Liver (tissue), 9 donors: ENCODE results near the gene GRIP2. TPM values are rescaled to one million over a fixed set of nuclear protein-coding genes. Genes with fewer than 3 reads are reported as not detected.

ENCODE experiments used
- DNase-seq: peaks from one replicate; pipeline ENCODE4 v3.0.0-alpha.2; 2017; ENCODE audit warnings: low spot score
- H3K27ac ChIP-seq, 2 donors: one replicate each; pipeline ENCODE4 v1.7.0; 2013; ENCODE audit warnings: inconsistent platforms in 2 of 2, low read length in 2 of 2, control low read depth in 1 of 2, low read depth in 1 of 2, mild to moderate bottlenecking in 1 of 2
- H3K27me3 ChIP-seq, 4 donors: one replicate each; pipeline versions ENCODE4 v1.6.1 to v1.7.0; 2013; ENCODE audit warnings: low read length in 3 of 4, inconsistent platforms in 1 of 4, mild to moderate bottlenecking in 1 of 4, moderate library complexity in 1 of 4; ENCODE audit not compliant: control insufficient read depth in 4 of 4, insufficient read depth in 4 of 4
- H3K36me3 ChIP-seq, 4 donors: one replicate each; pipeline versions ENCODE4 v1.6.1 to v1.7.0; 2013; ENCODE audit warnings: low read length in 3 of 4, mild to moderate bottlenecking in 3 of 4, low read depth in 1 of 4, moderate library complexity in 1 of 4; ENCODE audit not compliant: control insufficient read depth in 4 of 4, insufficient read depth in 3 of 4
- H3K4me1 ChIP-seq, 4 donors: one replicate each; pipeline versions ENCODE4 v1.6.1 to v1.7.0; 2013; ENCODE audit warnings: low read length in 3 of 4, mild to moderate bottlenecking in 3 of 4, moderate library complexity in 1 of 4; ENCODE audit not compliant: control insufficient read depth in 4 of 4, insufficient read depth in 4 of 4
- H3K4me3 ChIP-seq, 3 donors: one replicate each; pipeline versions ENCODE4 v1.6.1 to v1.7.0; 2013; ENCODE audit warnings: low read length in 3 of 3, control low read depth in 1 of 3, low read depth in 1 of 3, mild to moderate bottlenecking in 1 of 3
- H3K9ac ChIP-seq, 2 donors: one replicate each; pipeline ENCODE4 v1.7.0; 2013; ENCODE audit warnings: low read length in 2 of 2, mild to moderate bottlenecking in 2 of 2, moderate library complexity in 2 of 2, control low read depth in 1 of 2, low read depth in 1 of 2
- H3K9me3 ChIP-seq, 4 donors: one replicate each; pipeline versions ENCODE4 v1.6.1 to v1.7.0; 2013; ENCODE audit warnings: low read length in 3 of 4; ENCODE audit not compliant: control insufficient read depth in 4 of 4
- EGR1 ChIP-seq, 2 donors: IDR thresholded peaks; 2 replicates each; pipeline ENCODE4 v1.6.1; 2016 to 2018; ENCODE audit warnings: antibody characterized with exemption in 2 of 2, low read depth in 2 of 2
- FOXA1 ChIP-seq: IDR thresholded peaks from 2 replicates; pipeline ENCODE4 v1.6.1; 2016; ENCODE audit warnings: antibody characterized with exemption
- FOXA2 ChIP-seq: IDR thresholded peaks from 2 replicates; pipeline ENCODE4 v1.6.1; 2016; ENCODE audit warnings: antibody characterized with exemption
- GABPA ChIP-seq, 2 donors: IDR thresholded peaks in 1 of 2; conservative IDR thresholded peaks in 1 of 2; 2 replicates each; pipeline ENCODE4 v1.6.1; 2016; ENCODE audit warnings: antibody characterized with exemption in 2 of 2, mild to moderate bottlenecking in 1 of 2, moderate library complexity in 1 of 2
- HNF4A ChIP-seq, 2 donors: conservative IDR thresholded peaks; 2 replicates each; pipeline ENCODE4 v1.6.1; 2016; ENCODE audit warnings: antibody characterized with exemption in 2 of 2, mild to moderate bottlenecking in 2 of 2
- HNF4G ChIP-seq: IDR thresholded peaks from 2 replicates; pipeline ENCODE4 v1.6.1; 2016; ENCODE audit warnings: antibody characterized with exemption
- NR2F2 ChIP-seq: IDR thresholded peaks from 2 replicates; pipeline ENCODE4 v1.6.1; 2016; ENCODE audit warnings: antibody characterized with exemption
- RAD21 ChIP-seq, 2 donors: IDR thresholded peaks; 2 replicates each; pipeline ENCODE4 v1.6.1; 2016; ENCODE audit warnings: antibody characterized with exemption in 2 of 2, mild to moderate bottlenecking in 2 of 2
- RXRA ChIP-seq, 2 donors: IDR thresholded peaks; 2 replicates each; pipeline ENCODE4 v1.6.1; 2017 to 2018; ENCODE audit warnings: antibody characterized with exemption in 2 of 2, mild to moderate bottlenecking in 1 of 2
- SP1 ChIP-seq: IDR thresholded peaks from 2 replicates; pipeline ENCODE4 v1.6.1; 2018; ENCODE audit warnings: antibody characterized with exemption, mild to moderate bottlenecking
- TAF1 ChIP-seq: conservative IDR thresholded peaks from 2 replicates; pipeline ENCODE4 v1.6.1; 2016; ENCODE audit warnings: antibody characterized with exemption, mild to moderate bottlenecking
- YY1 ChIP-seq: IDR thresholded peaks from 2 replicates; pipeline ENCODE4 v1.6.1; 2016; ENCODE audit warnings: antibody characterized with exemption, mild to moderate bottlenecking
- whole genome bisulfite sequencing: extraction: QIAGEN DNeasy Blood & Tissue Kit; methylation state at CpG from one replicate; pipeline ENCODE4 v1.1.7; 2013; 5-methylcytosine and 5-hydroxymethylcytosine counted together
- polyA plus RNA-seq, 2 donors: library from polyadenylated mRNA; stranded (reverse) in 1 of 2; unstranded in 1 of 2; fragments of 200-250 nt in 1 of 2; fragments of >200 nt in 1 of 2; fragmentation: Nextera tagmentation in 1 of 2; extraction: Ambion mirVana in 1 of 2; gene quantifications; one replicate each; pipeline versions ENCODE4 v1.2.1 to v1.2.3, GENCODE V29; 2013 to 2015
- total RNA-seq, 2 donors: library from RNA; depleted of rRNA; stranded (reverse); fragments of >200 nt; gene quantifications; one replicate each; pipeline ENCODE4 v1.2.3, GENCODE V29; 2014
- TF ChIP-seq, protein P1 (sequence below): fragments of 150-350 bp; IDR thresholded peaks from 2 replicates; pipeline ENCODE4 v1.5.1; 2017; ENCODE audit warnings: improper control_type of control experiment, low read depth, low read length; ENCODE audit not compliant: missing input control
- TF ChIP-seq, protein P2 (sequence below): IDR thresholded peaks from 2 replicates; pipeline ENCODE4 v1.6.1; 2016; ENCODE audit warnings: antibody characterized with exemption
- TF ChIP-seq, protein P3 (sequence below): IDR thresholded peaks from 2 replicates; pipeline ENCODE4 v1.6.1; 2016; ENCODE audit warnings: antibody characterized with exemption
- TF ChIP-seq, protein P4 (sequence below): IDR thresholded peaks from 2 replicates; pipeline ENCODE4 v1.6.1; 2016; ENCODE audit warnings: antibody characterized with exemption
- TF ChIP-seq, protein P5 (sequence below): IDR thresholded peaks from 2 replicates; pipeline ENCODE4 v1.6.1; 2016; ENCODE audit warnings: antibody characterized with exemption, mild to moderate bottlenecking
- donor health status: healthy.
- donor health status: healthy.
- donor health status: healthy.
- donor health status: healthy.
- donor health status: healthy.

Gene GRIP2
- total and polyA plus RNA-seq, 4 donors = 0.05 to 0.33 (median 0.09) TPM; not detected in 1

DNA sequence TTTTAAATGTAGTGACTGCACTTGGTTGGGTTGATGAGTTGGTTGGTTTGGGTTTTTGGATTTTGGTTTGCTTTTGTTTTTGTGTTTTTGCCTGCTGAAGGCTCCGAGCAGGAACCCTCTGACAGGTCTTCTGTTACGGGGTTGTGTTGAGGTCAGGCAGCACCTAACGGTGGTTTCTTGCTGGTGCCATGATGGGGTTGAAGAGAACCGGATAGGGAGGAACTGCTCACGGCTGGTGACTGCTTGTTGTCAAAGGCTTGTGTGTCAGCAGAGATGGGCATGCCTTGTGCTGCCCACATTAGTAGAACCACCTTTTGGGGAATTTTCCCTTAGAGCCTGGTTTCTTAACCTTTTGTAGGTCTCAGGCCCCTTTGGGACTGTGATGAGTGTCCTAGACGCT, 95.8 kb downstream of the GRIP2 start:
- H3K4me1 ChIP-seq = peaks cover 0 to 2% (median under 1%) of the 10 kb centered on the region in 4 donors
- WGBS = 97% methylated on average over 6 of the region's 6 CpGs
- H3K9me3 ChIP-seq = no peaks in the 10 kb centered on the region
- H3K4me3 ChIP-seq = no peak overlapping the region
- H3K9ac ChIP-seq = no peak overlapping the region
- no peaks in the 10 kb centered on the region for H3K27me3 ChIP-seq
- DNase-seq = no peak
- peaks cover 0 to 5% (median 0%) of the 10 kb centered on the region in 4 donors for H3K36me3 ChIP-seq
- TF ChIP-seq FOXA2 (no peak), NR2F2 (no peak), YY1 (no peak), FOXA1 (no peak), HNF4G (no peak), GABPA (IDR thresholded peaks at IDR 0.05 in 1 of 2, conservative IDR thresholded peaks at IDR 0.05 in 1 of 2) (no peak), SP1 (no peak)
- TF ChIP-seq, protein P1, sequence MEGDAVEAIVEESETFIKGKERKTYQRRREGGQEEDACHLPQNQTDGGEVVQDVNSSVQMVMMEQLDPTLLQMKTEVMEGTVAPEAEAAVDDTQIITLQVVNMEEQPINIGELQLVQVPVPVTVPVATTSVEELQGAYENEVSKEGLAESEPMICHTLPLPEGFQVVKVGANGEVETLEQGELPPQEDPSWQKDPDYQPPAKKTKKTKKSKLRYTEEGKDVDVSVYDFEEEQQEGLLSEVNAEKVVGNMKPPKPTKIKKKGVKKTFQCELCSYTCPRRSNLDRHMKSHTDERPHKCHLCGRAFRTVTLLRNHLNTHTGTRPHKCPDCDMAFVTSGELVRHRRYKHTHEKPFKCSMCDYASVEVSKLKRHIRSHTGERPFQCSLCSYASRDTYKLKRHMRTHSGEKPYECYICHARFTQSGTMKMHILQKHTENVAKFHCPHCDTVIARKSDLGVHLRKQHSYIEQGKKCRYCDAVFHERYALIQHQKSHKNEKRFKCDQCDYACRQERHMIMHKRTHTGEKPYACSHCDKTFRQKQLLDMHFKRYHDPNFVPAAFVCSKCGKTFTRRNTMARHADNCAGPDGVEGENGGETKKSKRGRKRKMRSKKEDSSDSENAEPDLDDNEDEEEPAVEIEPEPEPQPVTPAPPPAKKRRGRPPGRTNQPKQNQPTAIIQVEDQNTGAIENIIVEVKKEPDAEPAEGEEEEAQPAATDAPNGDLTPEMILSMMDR = no peak
- TF ChIP-seq, protein P2, sequence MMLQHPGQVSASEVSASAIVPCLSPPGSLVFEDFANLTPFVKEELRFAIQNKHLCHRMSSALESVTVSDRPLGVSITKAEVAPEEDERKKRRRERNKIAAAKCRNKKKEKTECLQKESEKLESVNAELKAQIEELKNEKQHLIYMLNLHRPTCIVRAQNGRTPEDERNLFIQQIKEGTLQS = no peak
- no peak overlapping the region for H3K27ac ChIP-seq

DNA sequence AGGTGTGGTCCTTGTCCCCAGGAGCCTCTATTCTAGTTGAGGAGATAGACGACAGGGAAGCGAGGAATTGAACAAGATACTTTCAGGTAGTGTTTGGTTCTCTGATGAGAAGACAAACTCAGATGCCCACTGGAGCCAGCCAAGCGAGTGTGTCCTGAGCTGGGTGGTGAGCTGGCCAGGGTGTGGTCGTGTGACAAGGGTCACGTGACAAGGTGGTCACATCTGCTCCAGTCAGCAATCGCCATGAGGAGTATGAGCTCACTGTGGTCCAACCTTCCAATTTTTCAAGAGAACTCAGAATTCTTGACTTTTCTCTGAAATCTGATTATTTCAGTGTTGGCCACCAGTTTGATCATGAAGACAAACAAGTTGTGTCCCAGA, 98.2 kb downstream of the GRIP2 start:
- no peak overlapping the region for H3K27ac ChIP-seq
- peaks cover 0 to under 1% (median 0%) of the 10 kb centered on the region in 4 donors for H3K36me3 ChIP-seq
- DNase-seq = no peak
- 92% methylated on average over 6 of the region's 6 CpGs for WGBS
- no peak for TF ChIP-seq EGR1 (IDR thresholded peaks at IDR 0.05; ENCODE audit: low read depth in 2 of 2)
- TF ChIP-seq, protein P3, sequence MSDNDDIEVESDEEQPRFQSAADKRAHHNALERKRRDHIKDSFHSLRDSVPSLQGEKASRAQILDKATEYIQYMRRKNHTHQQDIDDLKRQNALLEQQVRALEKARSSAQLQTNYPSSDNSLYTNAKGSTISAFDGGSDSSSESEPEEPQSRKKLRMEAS = no peak
- no peak for TF ChIP-seq NR2F2
- no peak for TF ChIP-seq FOXA1
- no peak for TF ChIP-seq HNF4A (conservative IDR thresholded peaks at IDR 0.05)
- no peak for TF ChIP-seq TAF1
- TF ChIP-seq GABPA (IDR thresholded peaks at IDR 0.05 in 1 of 2, conservative IDR thresholded peaks at IDR 0.05 in 1 of 2) = no peak
- TF ChIP-seq, protein P1 = no peak
- TF ChIP-seq, protein P4, sequence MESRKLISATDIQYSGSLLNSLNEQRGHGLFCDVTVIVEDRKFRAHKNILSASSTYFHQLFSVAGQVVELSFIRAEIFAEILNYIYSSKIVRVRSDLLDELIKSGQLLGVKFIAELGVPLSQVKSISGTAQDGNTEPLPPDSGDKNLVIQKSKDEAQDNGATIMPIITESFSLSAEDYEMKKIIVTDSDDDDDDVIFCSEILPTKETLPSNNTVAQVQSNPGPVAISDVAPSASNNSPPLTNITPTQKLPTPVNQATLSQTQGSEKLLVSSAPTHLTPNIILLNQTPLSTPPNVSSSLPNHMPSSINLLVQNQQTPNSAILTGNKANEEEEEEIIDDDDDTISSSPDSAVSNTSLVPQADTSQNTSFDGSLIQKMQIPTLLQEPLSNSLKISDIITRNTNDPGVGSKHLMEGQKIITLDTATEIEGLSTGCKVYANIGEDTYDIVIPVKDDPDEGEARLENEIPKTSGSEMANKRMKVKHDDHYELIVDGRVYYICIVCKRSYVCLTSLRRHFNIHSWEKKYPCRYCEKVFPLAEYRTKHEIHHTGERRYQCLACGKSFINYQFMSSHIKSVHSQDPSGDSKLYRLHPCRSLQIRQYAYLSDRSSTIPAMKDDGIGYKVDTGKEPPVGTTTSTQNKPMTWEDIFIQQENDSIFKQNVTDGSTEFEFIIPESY = no peak
- TF ChIP-seq HNF4G = no peak
- TF ChIP-seq RAD21 (IDR thresholded peaks at IDR 0.05) = no peak
- TF ChIP-seq, protein P2 = no peak
- TF ChIP-seq, protein P5, sequence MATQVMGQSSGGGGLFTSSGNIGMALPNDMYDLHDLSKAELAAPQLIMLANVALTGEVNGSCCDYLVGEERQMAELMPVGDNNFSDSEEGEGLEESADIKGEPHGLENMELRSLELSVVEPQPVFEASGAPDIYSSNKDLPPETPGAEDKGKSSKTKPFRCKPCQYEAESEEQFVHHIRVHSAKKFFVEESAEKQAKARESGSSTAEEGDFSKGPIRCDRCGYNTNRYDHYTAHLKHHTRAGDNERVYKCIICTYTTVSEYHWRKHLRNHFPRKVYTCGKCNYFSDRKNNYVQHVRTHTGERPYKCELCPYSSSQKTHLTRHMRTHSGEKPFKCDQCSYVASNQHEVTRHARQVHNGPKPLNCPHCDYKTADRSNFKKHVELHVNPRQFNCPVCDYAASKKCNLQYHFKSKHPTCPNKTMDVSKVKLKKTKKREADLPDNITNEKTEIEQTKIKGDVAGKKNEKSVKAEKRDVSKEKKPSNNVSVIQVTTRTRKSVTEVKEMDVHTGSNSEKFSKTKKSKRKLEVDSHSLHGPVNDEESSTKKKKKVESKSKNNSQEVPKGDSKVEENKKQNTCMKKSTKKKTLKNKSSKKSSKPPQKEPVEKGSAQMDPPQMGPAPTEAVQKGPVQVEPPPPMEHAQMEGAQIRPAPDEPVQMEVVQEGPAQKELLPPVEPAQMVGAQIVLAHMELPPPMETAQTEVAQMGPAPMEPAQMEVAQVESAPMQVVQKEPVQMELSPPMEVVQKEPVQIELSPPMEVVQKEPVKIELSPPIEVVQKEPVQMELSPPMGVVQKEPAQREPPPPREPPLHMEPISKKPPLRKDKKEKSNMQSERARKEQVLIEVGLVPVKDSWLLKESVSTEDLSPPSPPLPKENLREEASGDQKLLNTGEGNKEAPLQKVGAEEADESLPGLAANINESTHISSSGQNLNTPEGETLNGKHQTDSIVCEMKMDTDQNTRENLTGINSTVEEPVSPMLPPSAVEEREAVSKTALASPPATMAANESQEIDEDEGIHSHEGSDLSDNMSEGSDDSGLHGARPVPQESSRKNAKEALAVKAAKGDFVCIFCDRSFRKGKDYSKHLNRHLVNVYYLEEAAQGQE = no peak
- TF ChIP-seq YY1 = no peak
- TF ChIP-seq RXRA (IDR thresholded peaks at IDR 0.05) = no peak
- TF ChIP-seq FOXA2 = no peak
- no peak for TF ChIP-seq SP1
- H3K9me3 ChIP-seq = no peaks in the 10 kb centered on the region
- no peaks in the 10 kb centered on the region for H3K27me3 ChIP-seq
- H3K9ac ChIP-seq = no peak overlapping the region
- peaks cover 1 to 8% (median 4%) of the 10 kb centered on the region in 4 donors for H3K4me1 ChIP-seq
- H3K4me3 ChIP-seq = no peak overlapping the region
